ENCODE measurements around the gene SLC12A6. TPM values are rescaled to one million over a fixed set of nuclear protein-coding genes. Genes with fewer than 3 reads are reported as not detected.

Gene SLC12A6
- total RNA-seq, 1 experiment from 2014 or later = 15.1 TPM

GRCh38 chr15:34334672-34335071 is 2.9 kb downstream of the SLC12A6 start:
- no peak overlapping the region for H3K9ac ChIP-seq (ENCODE audit: low read length)
- no peaks in the 10 kb centered on the region for H3K27me3 ChIP-seq (ENCODE audit: insufficient read depth, low read length)
- H3K4me1 ChIP-seq (ENCODE audit: control insufficient read depth in 1 of 2, insufficient read depth in 2 of 2, low read length in 2 of 2) = peaks cover 3 to 20% of the 10 kb centered on the region in 2 experiments; a peak in 3 of 4 replicates
- no peaks in the 10 kb centered on the region for H3K9me2 ChIP-seq (ENCODE audit: insufficient read depth)
- DNase-seq (ENCODE audit: low read depth, low spot score) (no peak), ATAC-seq (no peak)
- no peak overlapping the region for H3K27ac ChIP-seq (ENCODE audit: low read depth, low read length)
- H3K9me3 ChIP-seq (ENCODE audit: control insufficient read depth in 1 of 2, insufficient read depth in 1 of 2, low read depth in 1 of 2, low read length in 2 of 2) = no peaks in the 10 kb centered on the region
- H3K36me3 ChIP-seq (ENCODE audit: control insufficient read depth in 1 of 2, insufficient read depth in 2 of 2, low read length in 2 of 2) = peaks cover 7 to 9% of the 10 kb centered on the region in 2 experiments; a peak in 3 of 4 replicates
- no peak for TF ChIP-seq CEBPB (IDR thresholded peaks at IDR 0.05; ENCODE audit: low read depth)
- H2AFZ ChIP-seq (ENCODE audit: low read depth, low read length, poor library complexity, severe bottlenecking) = no peak overlapping the region
- no peak overlapping the region for H3K4me3 ChIP-seq (replicated peaks in 1 of 2; ENCODE audit: low read depth in 1 of 2, low read length in 2 of 2)
- ChIA-PET POLR2A (no interaction called here), RAD21 (ENCODE audit: low non-redundant PET in 1 of 2, low total read pairs in 2 of 2, uncharacterized antibody in 2 of 2, unreplicated experiment in 2 of 2) (no interaction called here), CTCF (no interaction called here)
- H3K4me2 ChIP-seq (ENCODE audit: low read length) = no peak overlapping the region
- peaks cover 10% of the 10 kb centered on the region for H3K79me2 ChIP-seq (ENCODE audit: insufficient read depth, low read length)
- intact Hi-C loops (cut with micrococcal nuclease) = loop anchor here (5.0 kb wide), 1 partner anchor 97 kb away; no protein-coding TSS in a partner anchor
- H4K20me1 ChIP-seq (ENCODE audit: insufficient read depth) = no peaks in the 10 kb centered on the region
- BruUV-seq (replicated peaks) = no TSS peak

GRCh38 chr15:34332553-34333120 is 4.9 kb downstream of the SLC12A6 start:
- no peaks in the 10 kb centered on the region for H3K9me3 ChIP-seq (ENCODE audit: control insufficient read depth in 1 of 2, insufficient read depth in 1 of 2, low read depth in 1 of 2, low read length in 2 of 2)
- ChIA-PET CTCF (no interaction called here), POLR2A (interaction anchor here (0.7 kb wide), 1 partner anchor 8 kb away, joined by 3 read pairs; no protein-coding TSS in a partner anchor), RAD21 (ENCODE audit: low non-redundant PET in 1 of 2, low total read pairs in 2 of 2, uncharacterized antibody in 2 of 2, unreplicated experiment in 2 of 2) (no interaction called here)
- DNase-seq (ENCODE audit: low read depth, low spot score) (no peak), ATAC-seq (no peak)
- H3K4me1 ChIP-seq (ENCODE audit: control insufficient read depth in 1 of 2, insufficient read depth in 2 of 2, low read length in 2 of 2) = peaks cover 3 to 8% of the 10 kb centered on the region in 2 experiments; a peak in 2 of 4 replicates
- no peaks in the 10 kb centered on the region for H3K9me2 ChIP-seq (ENCODE audit: insufficient read depth)
- BruUV-seq (replicated peaks) = no TSS peak
- intact Hi-C loops (cut with micrococcal nuclease) = no loop called here
- H3K4me3 ChIP-seq (replicated peaks in 1 of 2; ENCODE audit: low read depth in 1 of 2, low read length in 2 of 2) = no peak overlapping the region
- TF ChIP-seq MAX (IDR thresholded peaks at IDR 0.05) (no peak), CEBPB (IDR thresholded peaks at IDR 0.05; ENCODE audit: low read depth) (no peak), TCF7L2 (IDR thresholded peaks at IDR 0.05; ENCODE audit: borderline replicate concordance, extremely low read depth, insufficient read depth, insufficient read length) (no peak), SP1 (IDR thresholded peaks at IDR 0.05; ENCODE audit: low read depth) (no peak), POLR2AphosphoS5 (IDR thresholded peaks at IDR 0.05; ENCODE audit: low read depth, low read length) (no peak), ZNF274 (IDR thresholded peaks at IDR 0.05; ENCODE audit: low read depth, low read length) (no peak)
- no peak overlapping the region for H3K4me2 ChIP-seq (ENCODE audit: low read length)
- no peak overlapping the region for H3K9ac ChIP-seq (ENCODE audit: low read length)
- H4K20me1 ChIP-seq (ENCODE audit: insufficient read depth) = no peaks in the 10 kb centered on the region
- no peak overlapping the region for H2AFZ ChIP-seq (ENCODE audit: low read depth, low read length, poor library complexity, severe bottlenecking)
- H3K79me2 ChIP-seq (ENCODE audit: insufficient read depth, low read length) = no peaks in the 10 kb centered on the region
- H3K27ac ChIP-seq (ENCODE audit: low read depth, low read length) = no peak overlapping the region
- H3K27me3 ChIP-seq (ENCODE audit: insufficient read depth, low read length) = no peaks in the 10 kb centered on the region
- no peaks in the 10 kb centered on the region for H3K36me3 ChIP-seq (ENCODE audit: control insufficient read depth in 1 of 2, insufficient read depth in 2 of 2, low read length in 2 of 2)
